HEK293T (cell line): ENCODE measurements around the gene CDCP1.

Experiments used
- ARNT ChIP-seq: fragments of 450-650 bp; IDR thresholded peaks from 2 replicates; pipeline ENCODE4 v1.6.1; 2017; ENCODE audit warnings: mild to moderate bottlenecking
- CTBP1 ChIP-seq: fragments of 450-650 bp; IDR thresholded peaks from 2 replicates; pipeline ENCODE4 v1.6.1; 2016; ENCODE audit warnings: borderline replicate concordance
- FOXM1 ChIP-seq: fragments of 450-650 bp; IDR thresholded peaks from 2 replicates; pipeline ENCODE4 v1.6.1; 2017; ENCODE audit warnings: mild to moderate bottlenecking, borderline replicate concordance
- HDGF ChIP-seq: fragments of 450-650 bp; IDR thresholded peaks from 2 replicates; pipeline ENCODE4 v1.6.1; 2017; ENCODE audit warnings: antibody characterized with exemption, borderline replicate concordance
- NFRKB ChIP-seq: fragments of 450-650 bp; IDR thresholded peaks from 2 replicates; pipeline ENCODE4 v1.6.1; 2016; ENCODE audit warnings: mild to moderate bottlenecking, moderate library complexity
- SP1 ChIP-seq: fragments of 450-650 bp; IDR thresholded peaks from 2 replicates; pipeline ENCODE4 v1.6.1; 2017
- SUZ12 ChIP-seq: fragments of 450-650 bp; IDR thresholded peaks from 2 replicates; pipeline ENCODE4 v1.6.1; 2016; ENCODE audit warnings: mild to moderate bottlenecking

GRCh38 chr3:45194791-45195190, 48.6 kb upstream of the CDCP1 start:
- no peak for TF ChIP-seq ARNT
- no peak for TF ChIP-seq HDGF
- TF ChIP-seq SP1, result no peak
- TF ChIP-seq FOXM1, result no peak
- TF ChIP-seq NFRKB, result no peak
- no peak for TF ChIP-seq CTBP1
- no peak for TF ChIP-seq SUZ12
